ENCODE data around the gene NRTN. TPM values are rescaled to one million over a fixed set of nuclear protein-coding genes. Genes with fewer than 3 reads are reported as not detected.
"Not testable (repeated sequence)": the region's sequence is repeated elsewhere in the genome, so short reads cannot be mapped to it uniquely, and the experiment has no call there.

NRTN gene
- total and polyA plus RNA-seq, 10 donors = 0.29 to 2.3 (median 0.32) TPM; not detected in 5

- TF ChIP-seq POLR2A (IDR thresholded peaks at IDR 0.05) = no peak
- TF ChIP-seq POLR2AphosphoS5 (IDR thresholded peaks at IDR 0.05) = no peak
- no peak for TF ChIP-seq CTCF (IDR thresholded peaks at IDR 0.05 in 8 of 11, conservative IDR thresholded peaks at IDR 0.05 in 3 of 11)
- no peak for DNase-seq
- no peaks in the 10 kb centered on the region for H3K36me3 ChIP-seq
Observed at GRCh38 chr19:5843295-5843927, 38.5 kb downstream of the NRTN start.

GRCh38 chr19:5844456-5845433 lies 39.9 kb downstream of the NRTN start:
- no peak overlapping the region for H3K27ac ChIP-seq
- H3K27me3 ChIP-seq (replicated peaks in 1 of 7) = peaks cover 0 to 17% (median 0%) of the 10 kb centered on the region in 7 donors
- no peaks in the 10 kb centered on the region for H3K36me3 ChIP-seq
- 80 to 90% (median 86%) methylated on average over 21 to 24 of the region's 24 CpGs for WGBS, 5 donors
- H3K4me1 ChIP-seq = no peaks in the 10 kb centered on the region
- TF ChIP-seq POLR2A (IDR thresholded peaks at IDR 0.05) (no peak), POLR2AphosphoS5 (IDR thresholded peaks at IDR 0.05) (no peak), CTCF (IDR thresholded peaks at IDR 0.05 in 8 of 11, conservative IDR thresholded peaks at IDR 0.05 in 3 of 11) (no peak)
- intact Hi-C loops (cut with DNase I; ENCODE audit: low total_unique reads) = no loop called here
- H3K9me3 ChIP-seq = no peaks in the 10 kb centered on the region
- H3K4me3 ChIP-seq = no peak overlapping the region
- DNase-seq = no peak

More at GRCh38 chr19:5843295-5843927, 38.5 kb downstream of the NRTN start:
- H3K27ac ChIP-seq = no peak overlapping the region
- 86 to 96% (median 93%) methylated on average over 10 to 21 of the region's 21 CpGs for WGBS, 5 donors
- no peak overlapping the region for H3K4me3 ChIP-seq
- no peaks in the 10 kb centered on the region for H3K9me3 ChIP-seq
- H3K27me3 ChIP-seq (replicated peaks in 1 of 7) = peaks cover 0 to 26% (median 0%) of the 10 kb centered on the region in 7 donors
- H3K4me1 ChIP-seq = peaks cover 0 to 9% (median 0%) of the 10 kb centered on the region in 6 donors
- intact Hi-C loops (cut with DNase I; ENCODE audit: low total_unique reads) = no loop called here

GRCh38 chr19:5847846-5848245 lies 43.0 kb downstream of the NRTN start:
- H3K4me3 ChIP-seq; H3K27me3 ChIP-seq (replicated peaks in 1 of 7); H3K9me3 ChIP-seq; DNase-seq; intact Hi-C loops (cut with DNase I; ENCODE audit: low total_unique reads); H3K27ac ChIP-seq; H3K4me1 ChIP-seq; H3K36me3 ChIP-seq: not testable (repeated sequence)
- 81 to 88% (median 87%) methylated on average over 10 of the region's 10 CpGs for WGBS, 5 donors

GRCh38 chr19:5848621-5849020 lies 43.8 kb downstream of the NRTN start:
- H3K27me3 ChIP-seq (replicated peaks in 1 of 7); DNase-seq; H3K4me1 ChIP-seq; H3K36me3 ChIP-seq; intact Hi-C loops (cut with DNase I; ENCODE audit: low total_unique reads); H3K4me3 ChIP-seq; H3K27ac ChIP-seq; H3K9me3 ChIP-seq: not testable (repeated sequence)
- WGBS, 5 donors = 72 to 82% (median 77%) methylated on average over 5 of the region's 5 CpGs

GRCh38 chr19:5850189-5850588 lies 45.3 kb downstream of the NRTN start:
- intact Hi-C loops (cut with DNase I; ENCODE audit: low total_unique reads) = no loop called here
- Histone ChIP-seq H3K27ac (no peak overlapping the region), H3K4me3 (no peak overlapping the region), H3K4me1 (peaks cover 0 to 5% (median 0%) of the 10 kb centered on the region in 6 donors), H3K27me3 (replicated peaks in 1 of 7) (peaks cover 0 to under 1% (median 0%) of the 10 kb centered on the region in 7 donors), H3K36me3 (no peaks in the 10 kb centered on the region), H3K9me3 (no peaks in the 10 kb centered on the region)
- TF ChIP-seq POLR2AphosphoS5 (IDR thresholded peaks at IDR 0.05) (no peak), CTCF (IDR thresholded peaks at IDR 0.05 in 8 of 11, conservative IDR thresholded peaks at IDR 0.05 in 3 of 11) (no peak), POLR2A (IDR thresholded peaks at IDR 0.05) (no peak)
- DNase-seq = no peak
- WGBS, 5 donors = 78 to 98% (median 87%) methylated on average over 6 of the region's 6 CpGs

All from spleen (tissue), 11 donors.